AG20443 (cell line): ENCODE results near the gene SLC5A2.
"Not testable (repeated sequence)": the region's sequence is repeated elsewhere in the genome, so short reads cannot be mapped to it uniquely, and the experiment has no call there.

Experiments used
- DNase-seq: peaks from one replicate; pipeline ENCODE4 v3.0.0; 2012; ENCODE audit warnings: low spot score, mixed read lengths

The SLC5A2 gene

DNA sequence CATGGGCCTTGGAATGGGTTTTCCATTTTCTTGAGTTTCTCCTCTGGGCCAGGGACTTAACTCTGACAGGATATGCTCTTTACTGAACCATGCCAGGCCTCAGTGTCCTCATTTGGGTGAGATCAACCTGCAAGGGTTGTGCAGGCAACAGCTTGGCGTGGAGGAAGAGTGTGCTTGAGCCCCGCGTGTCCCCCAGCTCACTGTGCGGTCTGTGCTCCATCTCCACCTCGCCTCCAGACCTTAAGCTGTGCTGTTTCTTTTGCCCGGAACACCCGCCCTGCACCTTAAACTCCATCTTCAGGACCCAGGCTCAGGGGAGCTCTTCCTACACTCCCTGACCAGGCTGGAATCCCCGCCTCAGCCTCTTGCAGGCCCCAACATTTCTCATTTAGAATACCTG is 15.6 kb downstream of the SLC5A2 start:
- no peak for DNase-seq

DNA sequence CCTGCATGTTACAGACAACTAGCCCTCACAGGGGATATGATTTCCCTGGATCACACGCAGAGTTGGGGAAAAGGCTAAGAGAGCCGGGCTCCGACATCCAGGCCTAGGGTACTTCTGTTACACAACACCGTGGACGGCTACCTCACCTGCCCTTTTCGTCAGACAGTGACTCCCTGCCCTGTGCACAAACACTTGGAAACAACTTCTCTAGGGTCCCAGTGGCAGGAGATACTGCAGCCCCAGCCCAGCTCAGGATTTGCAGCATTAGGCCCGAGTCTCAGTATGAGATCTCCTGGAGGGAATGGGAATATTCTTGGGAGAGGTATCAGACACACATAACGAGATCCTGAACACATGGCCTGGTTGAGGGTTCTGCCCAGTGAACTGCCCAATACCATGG is 17.0 kb downstream of the SLC5A2 start:
- DNase-seq, result no peak

DNA sequence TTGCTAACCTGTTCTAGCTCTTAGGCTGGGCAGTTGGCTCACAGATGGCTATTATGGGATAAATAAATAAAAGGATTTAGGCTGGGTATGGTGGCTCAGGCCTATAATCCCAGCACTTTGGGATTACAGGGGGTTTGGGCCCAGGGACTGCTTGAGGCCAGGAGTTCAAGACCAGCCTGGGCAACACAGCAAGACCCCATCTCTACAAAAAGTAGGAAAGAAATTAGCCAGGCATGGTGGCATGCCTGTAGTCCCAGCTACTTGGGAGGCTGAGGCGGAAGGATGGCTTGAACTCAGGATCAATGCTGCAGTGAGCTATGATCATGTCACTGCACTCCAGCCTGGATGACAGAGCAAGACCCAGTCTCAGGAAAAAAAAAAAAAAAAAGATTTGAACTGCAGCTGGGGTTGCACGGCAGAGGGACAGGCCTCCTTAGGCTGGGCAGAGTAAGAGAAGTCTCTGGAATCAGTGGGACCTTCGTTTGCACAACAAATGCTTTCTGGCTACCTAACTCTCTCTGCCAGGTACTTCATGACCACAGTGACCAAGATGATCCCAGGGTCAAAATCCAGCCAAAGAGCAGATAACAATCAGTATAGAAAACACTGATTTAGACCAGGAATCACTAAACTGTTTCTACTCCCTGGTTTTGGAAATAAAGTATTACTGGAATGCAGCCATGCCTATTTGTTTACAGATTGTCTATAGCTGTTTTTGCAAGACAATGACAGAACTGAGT is 18.5 kb downstream of the SLC5A2 start:
- no peak for DNase-seq

DNA sequence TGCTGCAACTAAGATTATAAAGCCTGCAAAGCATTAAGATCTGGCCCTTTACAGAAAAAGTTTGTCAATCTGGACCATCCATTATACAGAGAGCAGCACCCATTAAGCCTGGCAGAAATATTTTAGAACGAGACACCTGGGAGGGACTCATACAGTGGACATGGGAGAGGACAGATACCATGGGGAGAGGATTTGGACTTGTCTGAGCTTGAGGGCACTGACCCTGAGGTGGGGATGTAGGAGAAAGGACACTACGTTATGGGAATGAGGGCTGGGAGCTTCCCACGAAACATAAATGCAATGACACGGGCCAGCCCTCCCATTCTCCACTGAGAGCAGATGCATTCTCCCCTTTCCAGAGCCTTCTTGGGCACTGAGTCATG is 19.0 kb downstream of the SLC5A2 start:
- DNase-seq, result no peak

DNA sequence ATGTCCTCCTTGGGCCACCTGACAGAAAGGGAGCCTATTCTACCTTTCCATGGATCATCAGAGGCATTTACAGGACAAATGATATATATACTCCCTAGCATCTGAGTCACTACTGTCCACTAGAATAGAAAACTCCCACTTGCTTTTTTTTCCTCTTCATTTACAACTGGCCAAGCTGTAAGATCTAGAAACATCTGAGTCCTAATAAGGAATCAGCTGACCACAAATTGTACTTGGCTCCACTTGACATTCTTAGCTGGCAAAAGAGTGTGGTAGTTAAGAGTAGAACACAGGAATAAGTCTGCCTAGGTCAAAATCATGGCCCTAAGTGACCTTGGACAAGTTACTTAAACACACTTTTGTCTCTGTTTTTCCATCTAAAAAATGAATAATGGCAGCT is 20.1 kb downstream of the SLC5A2 start:
- DNase-seq, result no peak

DNA sequence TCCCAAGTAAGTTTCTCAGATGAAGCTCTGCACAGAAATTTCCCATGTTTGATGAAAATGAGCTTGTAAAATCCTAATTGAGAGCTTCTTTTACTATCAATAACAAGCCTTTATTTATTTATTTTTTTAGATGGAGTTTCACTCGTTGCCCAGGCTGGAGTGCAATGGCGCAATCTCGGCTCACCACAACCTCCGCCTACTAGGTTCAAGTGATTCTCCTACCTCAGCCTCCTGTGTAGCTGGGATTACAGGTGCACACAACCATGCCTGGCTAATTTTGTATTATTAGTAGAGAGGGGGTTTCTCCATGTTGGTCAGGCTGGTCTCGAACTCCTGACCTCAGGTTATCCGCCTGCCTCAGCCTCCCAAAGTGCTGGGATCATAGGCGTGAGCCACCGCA is 20.6 kb downstream of the SLC5A2 start:
- DNase-seq, result not testable (repeated sequence)

DNA sequence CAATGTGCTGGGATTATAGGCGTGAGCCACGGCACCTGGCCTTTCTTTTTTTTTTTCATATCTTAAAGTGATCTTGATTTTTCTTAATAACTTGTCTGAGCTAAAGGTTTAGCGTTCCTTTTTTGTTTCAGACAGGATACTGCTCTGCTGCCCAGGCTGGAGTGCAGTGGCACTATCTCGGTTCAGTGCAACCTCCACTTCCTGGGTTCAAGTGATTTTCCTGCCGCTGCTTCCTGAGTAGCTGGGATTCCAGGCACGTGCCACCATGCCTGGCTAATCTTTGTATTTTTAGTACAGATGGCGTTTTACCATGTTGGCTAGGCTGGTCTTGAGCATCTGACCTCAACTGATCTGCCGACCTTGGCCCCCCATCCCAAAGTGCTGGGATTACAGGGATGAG is 21.2 kb downstream of the SLC5A2 start:
- no peak for DNase-seq

DNA sequence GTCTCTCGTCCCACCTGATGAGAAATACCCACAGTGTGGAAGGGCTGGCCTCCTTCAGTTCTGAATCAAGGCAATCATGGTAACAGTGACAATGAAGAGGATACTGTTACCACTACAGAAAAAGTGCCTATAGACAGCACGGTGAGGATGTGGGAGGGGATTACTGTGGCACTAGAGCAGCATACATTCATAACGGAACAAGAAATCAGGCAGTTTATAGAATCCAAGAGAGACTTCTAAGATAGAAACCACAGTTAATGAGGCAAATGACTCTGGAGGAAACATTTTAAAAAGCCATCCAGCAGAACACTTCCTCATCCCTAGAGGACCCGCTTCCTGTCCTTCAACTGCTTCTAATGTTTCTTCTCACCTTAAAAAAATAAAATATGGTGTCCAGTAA is 22.6 kb downstream of the SLC5A2 start:
- no peak for DNase-seq

DNA sequence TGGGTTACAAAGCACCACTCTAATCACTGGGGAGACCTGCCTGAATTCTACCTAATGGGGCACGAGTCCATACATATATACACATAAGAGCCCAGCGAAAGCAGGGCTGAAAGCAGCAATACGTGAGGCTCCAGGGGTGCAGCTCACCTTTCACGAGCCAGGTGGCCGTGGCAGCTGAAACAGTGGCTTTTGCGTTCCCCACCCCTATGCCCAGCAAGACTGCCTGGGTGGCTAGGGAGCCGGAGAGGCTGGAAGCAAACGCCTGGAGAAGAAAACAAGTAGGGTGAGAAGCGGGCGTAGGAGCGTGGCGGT is 24.6 kb downstream of the SLC5A2 start:
- DNase-seq, result no peak

DNA sequence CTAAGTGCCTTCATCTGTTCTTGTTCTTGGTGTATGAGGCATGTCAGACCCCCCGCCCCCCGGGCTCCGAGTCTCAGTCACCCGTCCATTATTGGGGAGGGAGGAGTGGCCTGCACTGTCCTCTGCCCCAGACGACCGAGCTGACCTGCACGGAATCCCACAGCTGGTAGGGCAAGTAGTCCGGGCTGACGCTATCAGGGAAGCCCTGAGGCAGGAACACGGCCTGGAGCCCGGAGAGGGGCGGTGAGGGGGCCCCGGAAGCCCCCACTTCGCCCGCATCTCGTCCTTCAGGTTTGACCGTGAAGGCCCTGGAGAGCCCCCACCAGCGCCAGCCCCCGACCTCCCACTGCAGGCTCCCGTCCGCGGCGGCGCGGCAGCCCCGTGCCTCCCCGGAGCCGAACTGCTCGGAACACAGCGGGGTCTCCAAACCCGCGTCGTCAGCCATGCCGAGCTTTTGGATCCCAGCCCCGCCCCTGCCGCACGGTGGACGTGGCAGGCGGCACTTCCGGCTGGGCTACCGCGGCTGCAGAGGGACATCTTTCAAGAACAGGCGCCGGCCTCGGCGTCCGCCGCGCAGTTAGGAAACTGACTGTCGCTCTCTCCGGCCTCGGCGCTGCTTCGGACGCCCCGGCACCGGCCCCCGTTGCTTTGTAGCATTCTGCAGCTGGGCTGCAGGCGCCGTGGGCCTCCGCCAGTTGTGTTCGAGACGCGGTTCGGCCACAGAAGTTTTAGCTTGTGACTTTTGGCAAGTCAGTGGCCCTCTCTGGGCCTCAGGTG is 25.2 kb downstream of the SLC5A2 start, which contains the start of gene RUSF1:
RUSF1 (minus strand) TSS at position 463 of the 777 bp plus-strand sequence; CDS start at position 445, 18 bp downstream.
- peak; percentile 93 for DNase-seq

DNA sequence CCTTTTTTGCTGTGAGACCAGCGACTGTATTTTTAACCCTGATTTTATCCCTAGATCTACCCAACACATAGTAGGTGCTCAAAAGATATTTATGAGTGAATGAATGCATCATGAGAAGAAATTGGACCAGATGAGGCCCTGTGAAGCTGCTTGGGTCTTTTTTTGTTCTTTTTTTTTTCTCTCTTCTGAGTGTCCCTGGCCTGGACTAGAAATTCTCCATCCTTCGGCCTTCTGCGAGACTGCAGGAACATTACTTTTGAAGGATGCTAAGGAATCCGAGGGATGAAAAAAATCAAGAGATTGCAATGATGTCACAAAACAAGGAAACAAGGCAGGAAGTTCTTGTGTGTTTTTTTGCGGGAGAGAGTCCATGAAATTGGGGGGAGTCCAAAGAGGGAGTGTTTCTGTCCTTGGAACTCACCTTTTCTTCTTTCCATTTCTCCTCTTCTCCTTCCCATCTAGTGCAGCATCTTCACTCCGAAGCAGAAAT is 25.8 kb downstream of the SLC5A2 start:
- peak; percentile 49 for DNase-seq

DNA sequence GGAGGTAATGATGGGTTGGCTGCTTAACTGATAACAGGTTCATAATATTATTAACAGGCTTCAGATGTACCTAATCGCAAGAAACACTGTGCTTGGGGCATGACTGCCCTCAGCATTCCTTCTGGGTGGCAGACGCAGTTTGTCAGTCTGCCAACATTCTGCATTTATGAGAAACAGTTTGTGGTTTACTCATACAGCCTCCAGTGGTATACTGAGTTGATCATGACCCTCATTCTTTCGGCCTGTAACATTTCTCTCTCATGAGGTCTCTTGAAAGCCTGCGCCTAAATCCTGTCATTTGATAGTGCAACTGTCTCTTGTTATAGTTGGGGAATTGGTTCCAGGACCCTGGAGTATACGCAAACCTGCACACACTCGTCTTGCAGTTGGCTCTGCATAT is 30.2 kb downstream of the SLC5A2 start:
- DNase-seq, result no peak

DNA sequence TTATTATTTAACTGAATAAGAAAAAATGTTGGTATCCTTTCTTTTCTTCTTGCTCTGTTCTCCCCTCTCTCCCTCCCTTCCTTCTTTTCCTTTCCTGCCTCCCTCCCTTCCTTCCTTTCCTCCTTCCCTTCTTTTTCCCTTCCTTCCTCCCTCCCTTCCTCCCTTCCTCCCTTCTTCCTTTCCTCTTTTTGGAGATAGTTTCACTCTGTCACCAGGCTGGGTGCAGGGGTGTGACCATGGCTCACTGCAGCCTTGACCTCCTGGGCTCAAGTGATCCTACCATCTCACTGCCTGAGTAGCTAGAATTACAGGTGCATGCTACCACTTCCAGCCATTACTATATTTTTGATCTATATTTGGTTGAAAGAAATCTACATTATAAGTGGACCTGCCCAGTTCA is 31.0 kb downstream of the SLC5A2 start:
- no peak for DNase-seq

DNA sequence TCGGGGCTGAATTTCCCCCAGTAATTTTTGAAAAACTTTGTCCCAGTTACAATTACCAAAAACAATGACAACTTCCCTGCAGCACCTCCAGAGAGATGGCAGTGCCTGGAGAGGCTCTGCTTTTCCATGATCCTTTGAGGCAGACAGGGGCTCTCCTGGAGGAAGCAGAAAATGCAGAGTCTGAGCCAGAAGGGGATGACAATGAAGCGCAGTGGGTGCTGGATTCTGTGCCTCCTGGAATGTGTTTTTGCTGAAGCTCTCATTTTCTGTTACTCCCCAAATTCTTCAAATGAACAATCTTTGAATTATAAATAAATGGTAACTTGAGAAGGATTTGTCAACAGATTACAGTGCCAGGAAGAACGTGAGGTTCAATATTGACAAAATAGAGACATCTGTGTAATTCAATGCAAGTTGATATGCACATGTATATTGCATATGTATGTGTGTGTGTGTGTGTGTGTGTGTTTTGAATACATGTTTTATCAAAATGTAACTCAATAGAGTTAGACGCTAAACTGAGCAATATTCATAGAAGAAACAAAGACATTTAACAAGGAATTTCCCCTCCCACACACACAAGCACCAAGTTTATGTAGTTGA is 35.0 kb downstream of the SLC5A2 start:
- no peak for DNase-seq

DNA sequence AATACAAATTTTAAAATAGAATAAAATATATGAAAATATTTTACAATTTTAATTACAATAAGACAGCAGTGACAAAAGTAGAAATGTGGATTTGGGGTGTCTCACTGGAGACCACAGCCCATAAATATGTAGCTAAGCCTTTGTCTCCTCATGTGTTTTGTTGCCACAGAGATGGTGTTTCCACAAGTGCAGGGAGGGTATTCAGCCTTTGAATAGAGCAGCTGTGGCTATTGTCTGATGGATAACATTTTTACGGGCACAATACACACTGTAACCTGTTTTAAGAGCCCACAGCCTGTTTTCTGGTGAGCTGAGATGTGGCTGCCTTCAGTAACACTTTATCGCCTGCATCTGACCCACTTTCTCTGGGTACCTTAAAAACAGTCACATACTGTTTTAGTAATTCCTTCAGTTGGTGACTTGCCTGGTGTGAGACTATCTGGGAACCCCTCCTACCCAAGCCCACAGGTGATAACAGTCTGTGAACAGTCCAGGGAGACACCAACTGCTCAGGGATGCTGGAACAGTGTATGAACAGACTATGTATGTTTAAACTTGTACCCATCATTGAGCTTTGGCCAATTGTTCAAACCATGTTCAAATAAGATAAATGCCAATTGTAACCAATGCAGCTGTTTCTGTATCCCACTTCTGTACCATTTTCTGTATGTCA is 37.0 kb downstream of the SLC5A2 start:
- no peak for DNase-seq

DNA sequence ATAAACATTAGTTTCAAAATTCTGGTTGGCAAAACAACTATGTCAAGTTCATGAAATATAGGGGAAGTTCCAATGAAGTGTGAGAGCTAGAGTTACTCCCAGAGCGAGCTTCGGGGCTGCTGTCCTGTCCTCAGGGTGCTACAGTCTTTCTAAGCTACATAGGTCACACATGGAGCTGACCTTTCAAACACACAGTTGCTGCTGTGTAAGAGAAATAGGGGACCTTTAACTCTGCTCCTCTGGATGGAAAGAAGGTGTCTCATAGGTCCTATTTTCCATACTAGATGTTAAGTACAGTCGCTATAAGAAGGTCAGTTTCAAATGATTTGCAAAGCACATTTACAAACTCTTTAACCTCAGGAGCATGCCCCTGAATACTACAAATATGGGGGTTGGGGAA is 38.4 kb downstream of the SLC5A2 start:
- DNase-seq, result no peak

DNA sequence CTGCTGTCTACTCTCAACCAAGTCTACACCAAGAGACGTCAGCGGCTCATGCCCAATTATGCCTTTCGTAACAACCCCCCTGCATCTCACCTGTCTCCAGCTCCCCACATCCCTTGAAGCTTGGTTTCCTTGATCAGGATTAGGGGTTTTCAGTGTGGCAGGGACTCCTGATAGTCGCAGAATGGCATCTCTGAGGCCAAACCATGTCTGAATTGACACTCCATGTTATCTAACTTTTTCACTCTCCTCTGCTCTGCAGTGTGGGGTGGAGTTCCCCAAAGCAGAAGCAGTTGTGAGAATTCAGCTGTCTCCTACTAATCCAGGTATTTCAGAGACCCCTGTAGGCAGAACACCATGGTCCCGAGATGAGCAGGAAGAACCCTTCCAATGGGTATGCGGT is 39.1 kb downstream of the SLC5A2 start:
- no peak for DNase-seq

DNA sequence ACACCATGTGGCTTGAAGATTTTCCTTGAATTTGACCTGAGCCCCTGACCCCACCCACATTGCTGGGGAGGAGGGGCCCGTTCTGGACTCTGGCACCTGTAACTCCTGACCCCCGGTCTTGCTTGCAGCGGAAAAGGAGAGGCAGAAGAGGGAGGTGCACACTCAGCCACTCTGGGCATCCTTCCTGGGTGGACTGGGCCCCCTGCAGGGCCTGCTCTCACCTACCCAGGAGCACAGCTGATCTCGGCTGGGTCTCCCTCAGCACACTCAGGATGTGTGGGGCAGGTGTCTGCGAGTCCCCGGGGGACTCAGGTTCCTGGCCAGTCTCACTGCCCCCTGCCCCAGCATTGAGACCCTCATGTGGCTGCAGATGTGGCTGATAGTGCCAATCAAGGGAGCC is 40.8 kb downstream of the SLC5A2 start:
- DNase-seq, result not testable (repeated sequence)

DNA sequence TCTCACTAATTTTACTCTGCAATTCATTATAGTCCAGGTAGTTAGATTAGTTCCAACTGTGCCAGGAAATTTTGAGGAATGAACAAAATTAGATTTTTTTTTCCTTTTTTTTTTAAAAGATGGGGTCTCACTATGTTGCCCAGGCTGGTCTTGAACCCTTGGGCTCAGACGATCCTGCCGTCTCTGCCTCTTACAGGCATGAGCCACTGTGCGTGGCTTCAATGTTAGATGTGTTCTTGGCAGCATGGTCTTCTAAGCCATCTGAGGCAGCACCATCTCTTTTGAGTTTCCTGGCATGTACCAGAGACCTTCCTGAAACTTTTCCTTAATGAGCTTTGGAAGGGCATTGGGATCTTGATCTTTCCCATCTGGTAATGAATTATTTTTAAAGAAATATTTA is 42.2 kb downstream of the SLC5A2 start:
- no peak for DNase-seq

DNA sequence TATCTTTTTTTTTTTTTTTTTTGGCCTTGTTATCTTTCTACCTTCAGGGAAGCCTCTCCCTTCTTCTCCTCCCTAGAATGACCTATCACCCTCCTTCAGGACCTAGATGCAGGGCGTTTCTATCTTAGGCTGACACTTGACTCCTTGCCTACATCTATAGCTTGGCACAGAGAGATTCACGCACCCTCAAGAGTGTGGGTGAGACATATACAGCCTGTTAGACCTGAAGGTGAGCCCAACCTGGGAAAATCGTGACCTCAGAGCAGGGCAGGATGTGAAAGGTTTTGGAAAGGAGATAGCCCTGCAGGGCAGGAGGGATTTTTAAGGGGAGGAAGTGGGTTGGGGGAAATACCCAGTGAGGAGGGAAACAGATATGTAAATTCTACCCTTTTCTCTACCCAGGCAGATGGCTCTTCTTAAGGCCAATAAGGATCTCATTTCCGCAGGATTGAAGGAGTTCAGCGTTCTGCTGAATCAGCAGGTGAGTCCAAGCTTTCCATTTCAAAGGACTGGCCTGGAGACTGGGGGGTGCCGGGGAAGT is 44.9 kb downstream of the SLC5A2 start, which contains the start of gene AHSP:
AHSP (plus strand) TSS at position 167 of the 541 bp plus-strand sequence; CDS start at position 407, 240 bp downstream.
- no peak for DNase-seq

DNA sequence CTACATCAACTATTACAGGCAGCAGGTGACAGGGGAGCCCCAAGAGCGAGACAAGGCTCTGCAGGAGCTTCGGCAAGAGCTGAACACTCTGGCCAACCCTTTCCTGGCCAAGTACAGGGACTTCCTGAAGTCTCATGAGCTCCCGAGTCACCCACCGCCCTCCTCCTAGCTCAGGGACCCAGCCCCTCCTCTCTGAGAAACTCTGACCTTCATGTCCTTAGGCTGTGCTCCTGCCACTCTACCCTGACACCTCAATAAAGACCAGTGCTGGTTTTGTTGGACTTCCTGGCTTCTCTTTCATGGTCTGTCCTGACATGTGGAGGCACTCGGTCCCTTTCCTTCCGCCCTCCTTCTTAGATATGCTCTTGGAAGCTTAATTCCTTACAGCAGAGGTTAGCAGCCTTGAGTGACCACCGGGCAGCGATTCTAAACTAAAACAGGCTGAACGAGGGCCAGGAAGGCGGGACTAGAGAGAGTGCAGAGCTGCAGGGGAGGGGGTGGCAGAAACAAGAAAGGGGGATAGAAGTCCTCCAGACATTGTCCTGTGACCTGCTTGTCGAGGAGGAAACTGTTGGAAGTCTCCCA is 45.7 kb downstream of the SLC5A2 start:
- peak; percentile 15 for DNase-seq
